A673 (cell line): ENCODE data around the gene ARRDC2.
A peak's percentile ranks its signal among the peaks of the same experiment; 100 is the strongest.

Experiments
- CTCF ChIP-seq: fragments of 300-800, 200-600 bp; sonication (generic); conservative IDR thresholded peaks from 2 replicates; pipeline ENCODE4 v1.5.1; 2017; ENCODE audit warnings: low read depth, mild to moderate bottlenecking, antibody characterized with exemption, low read length, moderate library complexity, mixed read lengths
- EZH2 ChIP-seq: fragments of 200-600 bp; sonication (generic); IDR thresholded peaks from 2 replicates; pipeline ENCODE4 v1.6.1; 2017; ENCODE audit warnings: borderline replicate concordance, low read depth, mild to moderate bottlenecking, mixed read lengths, antibody characterized with exemption, low read length; ENCODE audit not compliant: poor library complexity, severe bottlenecking

GRCh38 chr19:17996826-17997316 lies 11.1 kb upstream of the ARRDC2 start:
- TF ChIP-seq EZH2: no peak
- TF ChIP-seq CTCF: peak; percentile 94
